Activated CD8-positive, alpha-beta memory T cell treated with anti-CD3 and anti-CD28 coated beads for 1 hour (primary cell): ENCODE data around the gene RNASET2.
"Not testable (repeated sequence)": the region's sequence is repeated elsewhere in the genome, so short reads cannot be mapped to it uniquely, and the experiment has no call there.

ENCODE experiments used
- DNase-seq, 2 donors: peaks; one replicate each; pipeline ENCODE4 v3.0.0-alpha.2; 2020; ENCODE audit warnings: low read depth in 1 of 2; ENCODE audit errors: extremely low read depth in 1 of 2

Gene RNASET2

DNA sequence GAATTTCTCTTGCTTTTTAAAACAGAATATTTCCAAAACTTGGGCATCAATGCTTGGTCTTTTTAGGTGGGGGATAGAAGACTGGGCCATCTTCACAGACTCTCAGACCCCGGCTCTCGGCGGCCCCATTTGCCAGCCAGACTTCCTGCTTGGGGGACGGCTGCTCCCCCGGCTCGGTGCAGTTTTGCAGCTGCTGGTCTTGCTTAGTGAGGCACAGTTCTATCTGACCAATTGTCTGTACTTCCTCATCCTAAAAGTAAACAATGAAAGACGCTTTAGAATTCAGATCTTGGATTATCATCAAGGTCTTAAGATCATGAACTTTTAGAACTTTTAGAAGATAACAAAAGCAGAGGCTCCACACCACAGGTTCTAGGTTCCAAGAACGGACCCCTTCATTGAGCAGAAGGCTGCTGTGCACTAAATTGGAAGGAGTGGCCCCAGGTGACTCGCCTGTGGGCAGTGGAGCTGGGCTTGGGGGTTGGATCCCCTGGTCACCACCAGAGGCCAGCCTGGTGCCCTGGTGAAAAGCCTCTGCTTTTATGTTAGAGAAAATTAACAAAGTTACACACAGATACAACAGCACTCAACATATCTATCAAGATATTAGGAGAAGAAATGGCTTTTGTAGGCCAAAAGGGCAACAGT, 26.7 kb downstream of the RNASET2 start:
- DNase-seq: no peak

DNA sequence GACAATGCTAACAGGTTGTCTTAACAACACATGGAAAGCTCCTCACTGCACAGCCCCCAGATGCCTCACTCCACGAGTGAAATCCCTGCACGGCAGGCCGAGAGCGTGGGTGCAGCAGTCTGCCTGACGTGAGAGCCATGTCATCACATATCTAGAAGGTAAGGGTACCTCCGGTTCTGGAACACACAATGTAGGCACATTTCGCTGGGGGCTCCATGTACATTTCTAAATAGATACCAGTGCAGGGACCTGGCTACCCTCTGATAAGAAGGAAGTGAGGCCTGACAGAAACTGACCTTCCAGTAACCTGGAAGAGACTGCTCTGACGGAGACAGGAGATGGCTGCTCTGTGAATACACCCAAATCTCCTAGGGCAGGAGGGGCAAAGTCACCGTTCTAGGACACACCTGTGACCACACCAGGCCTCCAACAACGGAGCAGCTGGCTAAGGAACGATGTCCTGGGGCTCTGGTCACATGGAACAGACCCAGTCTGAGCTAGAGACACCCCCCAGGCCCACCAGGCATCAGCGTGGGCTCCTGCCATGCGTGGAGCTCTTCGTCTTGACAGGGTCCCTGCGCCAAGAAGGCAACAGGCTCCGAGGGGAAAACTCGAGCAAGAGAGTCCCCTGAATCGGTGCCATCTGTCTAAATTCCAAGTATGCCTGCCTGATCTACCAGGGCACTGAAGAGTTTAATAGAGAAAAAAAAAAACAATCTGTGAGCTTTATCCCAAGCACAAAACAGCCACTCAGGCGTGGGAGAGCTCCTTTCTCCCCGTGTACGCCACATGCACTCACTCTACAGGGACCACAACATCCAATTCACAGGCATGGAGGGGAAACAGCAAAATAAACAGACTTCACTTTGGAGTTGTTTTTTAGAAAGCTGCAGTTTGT, 27.5 kb downstream of the RNASET2 start:
- DNase-seq: no peak

DNA sequence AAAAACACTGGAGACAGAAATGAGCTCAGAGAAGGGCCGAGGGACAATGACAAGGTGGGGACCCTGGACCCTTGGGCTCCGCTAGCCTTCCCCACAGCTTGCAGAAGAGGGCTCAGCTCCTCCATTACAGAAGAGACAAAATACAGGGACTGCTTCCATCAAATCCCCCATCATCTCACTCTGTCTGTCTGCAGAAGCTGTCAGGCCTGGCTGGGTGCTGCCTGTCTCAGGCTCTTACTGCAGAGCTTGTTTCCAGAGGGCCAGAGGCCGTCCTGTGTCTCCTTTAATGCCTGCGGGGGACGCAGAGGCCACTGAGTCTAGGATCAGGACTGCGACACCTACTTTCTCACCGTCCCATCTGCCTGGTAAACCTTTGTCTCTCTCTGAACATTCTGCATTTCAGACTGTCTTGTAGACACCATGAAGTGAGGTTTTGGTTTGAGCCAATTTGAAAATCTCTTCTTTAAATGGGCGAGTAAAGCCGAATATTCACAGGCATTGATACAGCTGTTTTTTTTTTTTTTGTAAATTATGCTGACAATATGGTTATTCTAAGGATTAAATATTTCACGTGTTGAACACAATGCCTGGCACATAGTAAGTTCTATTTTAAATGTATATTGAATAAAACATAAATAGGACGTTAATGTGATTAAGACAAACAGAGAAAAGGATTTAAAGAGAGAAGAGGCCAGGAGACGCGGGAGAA, 28.3 kb downstream of the RNASET2 start:
- no peak for DNase-seq

DNA sequence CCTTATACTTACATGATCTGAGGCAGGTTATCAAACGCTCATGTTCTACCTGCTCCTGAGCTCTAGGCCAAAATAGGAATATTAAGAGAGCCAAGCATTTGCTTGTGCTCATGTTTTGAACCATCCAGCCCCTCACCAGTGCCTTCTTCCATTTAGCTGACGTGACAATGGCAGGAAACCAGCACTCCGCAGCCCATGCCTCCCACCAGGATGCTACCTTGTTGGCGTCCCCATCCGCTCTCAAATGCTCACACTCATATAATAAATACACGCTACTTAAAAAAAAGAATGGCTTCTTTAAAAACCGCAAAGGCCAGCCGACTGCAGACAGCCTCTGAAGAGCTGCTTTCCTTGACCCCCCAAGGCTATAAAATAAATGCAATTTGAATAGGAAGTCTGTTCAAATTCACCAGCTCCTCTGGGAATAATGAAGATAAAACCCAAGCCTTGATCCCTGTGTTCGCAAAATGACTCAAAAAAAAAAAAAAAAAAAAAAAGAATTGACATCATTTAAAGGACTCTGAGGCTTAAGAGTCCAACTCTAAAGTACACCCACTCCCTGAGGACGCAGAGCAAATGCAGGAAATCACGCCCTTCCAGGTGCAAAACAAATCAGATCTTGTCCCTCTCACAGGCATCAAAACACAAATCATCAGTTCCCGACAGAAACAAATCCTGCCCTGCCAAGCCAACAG, 29.0 kb downstream of the RNASET2 start:
- DNase-seq: no peak

DNA sequence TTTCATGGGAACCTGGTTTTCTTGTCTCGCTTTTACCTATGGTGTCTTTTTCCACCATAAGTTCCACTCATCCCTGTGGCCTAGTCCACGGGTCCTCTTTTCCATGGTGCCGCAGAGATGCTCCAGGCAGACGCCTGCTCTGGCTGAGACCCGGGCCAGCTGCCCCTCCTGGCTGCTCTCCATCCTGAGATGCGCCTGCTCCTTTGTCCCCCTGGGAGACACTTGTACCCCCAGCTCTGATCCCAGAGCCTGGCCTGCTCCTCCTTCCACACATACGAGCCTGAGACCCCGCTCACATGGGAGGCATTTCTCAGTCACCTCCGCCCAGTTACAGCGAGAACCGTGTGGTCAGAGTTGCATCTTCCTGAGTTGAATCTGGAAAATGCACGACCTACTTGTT, 29.6 kb downstream of the RNASET2 start:
- no peak for DNase-seq

DNA sequence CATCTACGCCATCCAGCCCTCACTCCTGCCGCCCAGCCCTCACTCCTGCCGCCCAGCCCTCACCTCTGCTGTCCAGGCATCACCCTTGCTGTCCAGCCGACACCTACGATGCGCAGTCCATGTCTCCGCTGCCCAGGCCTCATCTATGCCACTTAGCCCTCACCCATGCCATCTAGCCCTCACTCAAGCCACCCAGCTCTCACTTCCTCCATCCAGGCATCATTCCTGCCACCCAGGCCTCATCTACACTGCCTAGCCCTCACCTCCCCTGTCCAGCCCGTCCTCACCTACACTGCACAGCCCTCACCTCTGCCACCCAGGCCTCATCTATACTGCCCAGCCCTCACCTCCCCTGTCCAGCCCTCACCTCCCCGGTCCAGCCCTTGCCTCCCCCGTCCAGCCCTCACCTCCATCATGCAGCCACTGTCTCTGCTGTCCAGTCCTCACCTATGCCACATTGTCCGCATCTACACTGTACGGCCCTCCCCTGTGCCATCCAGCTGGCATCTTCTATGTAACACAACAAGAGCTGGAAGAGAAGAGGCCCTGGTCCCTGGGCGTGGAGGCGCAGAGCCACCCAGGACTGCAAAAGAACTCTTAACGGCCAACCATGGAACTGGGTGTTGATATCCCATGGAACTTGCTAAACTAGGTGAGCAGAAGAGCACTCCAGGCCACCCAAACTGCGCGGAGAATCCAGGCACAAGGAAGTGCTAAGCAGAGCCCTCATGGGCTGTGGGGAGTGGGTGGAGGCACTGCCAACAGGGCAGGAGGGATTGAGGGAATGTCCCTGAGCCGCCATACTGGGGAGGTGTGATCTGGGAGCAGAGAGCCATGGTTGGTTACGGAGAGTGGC, 31.0 kb downstream of the RNASET2 start:
- DNase-seq: no peak

DNA sequence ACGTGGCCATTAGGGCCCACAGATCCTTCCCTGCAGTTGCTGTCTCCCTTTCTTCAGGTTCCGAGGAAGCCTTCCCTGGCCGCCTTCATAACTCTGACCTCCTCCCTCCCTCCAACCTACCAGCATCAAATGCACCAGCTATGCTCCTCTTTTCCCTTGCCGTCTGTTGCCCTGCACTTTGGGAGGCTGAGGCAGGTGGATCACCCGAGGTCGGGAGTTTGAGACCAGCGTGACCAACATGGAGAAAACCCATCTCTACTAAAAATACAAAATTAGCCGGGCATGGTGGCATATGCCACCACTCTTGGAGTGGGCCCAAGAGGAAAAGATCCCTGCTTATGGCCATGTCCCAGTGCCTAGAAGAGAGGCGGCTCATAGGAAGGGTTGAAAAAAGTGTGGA, 31.8 kb downstream of the RNASET2 start:
- no peak for DNase-seq

DNA sequence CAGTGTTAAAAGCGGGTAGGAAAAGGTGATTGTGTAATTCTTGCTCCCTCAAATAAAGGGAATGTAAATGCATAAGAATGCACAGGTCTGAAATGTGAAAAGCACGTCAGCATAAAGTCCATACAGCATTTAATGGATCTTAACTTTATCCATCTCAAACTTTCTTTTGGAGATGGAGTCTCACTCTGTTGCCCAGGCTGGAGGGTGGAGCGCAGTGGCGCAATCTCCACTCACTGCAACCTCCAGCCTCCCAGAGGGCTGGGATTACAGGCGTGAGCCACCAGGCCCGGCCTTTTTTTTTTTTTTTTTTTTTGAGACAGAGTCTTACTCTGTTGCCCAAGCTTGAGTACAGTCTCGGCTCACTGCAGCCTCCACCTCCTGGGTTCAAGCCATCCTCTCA, 33.4 kb downstream of the RNASET2 start:
- no peak for DNase-seq

DNA sequence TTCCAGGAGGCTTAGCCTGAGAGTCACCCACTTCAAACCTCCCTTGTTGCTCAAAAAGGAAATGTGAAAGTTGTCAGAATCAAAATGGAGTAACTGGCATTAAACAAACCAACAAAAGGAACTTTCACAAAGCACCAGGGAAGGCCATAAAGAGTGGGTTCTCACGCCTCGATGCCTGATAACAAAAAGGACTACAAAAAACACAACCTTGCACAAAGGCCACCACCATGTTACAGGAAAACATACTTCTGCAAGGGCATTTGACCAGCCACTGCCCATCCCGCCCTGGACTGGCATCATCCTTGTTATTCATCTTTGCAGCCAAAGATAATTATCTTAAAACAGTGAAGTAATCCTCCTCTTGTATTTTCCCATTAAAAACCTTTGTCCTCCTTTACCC, 34.8 kb downstream of the RNASET2 start:
- DNase-seq: no peak

DNA sequence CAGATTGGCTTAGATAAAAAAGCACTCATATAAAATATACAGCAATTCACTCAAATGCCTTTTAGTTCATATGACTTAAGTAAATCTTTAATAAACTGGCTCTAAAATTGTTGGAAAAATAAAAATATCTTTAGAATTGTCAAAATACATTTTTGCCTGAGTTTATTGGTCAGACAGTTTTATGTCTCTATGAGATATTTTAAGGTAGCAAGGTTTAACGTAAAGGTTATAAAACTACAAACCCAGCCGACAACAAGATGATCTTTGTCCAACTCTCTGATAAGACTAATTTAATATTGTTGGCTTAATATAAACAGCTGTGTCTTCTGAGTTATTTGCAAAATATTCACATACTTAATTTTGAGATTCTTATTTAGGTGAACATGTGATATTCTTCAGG, 39.5 kb downstream of the RNASET2 start:
- no peak for DNase-seq

DNA sequence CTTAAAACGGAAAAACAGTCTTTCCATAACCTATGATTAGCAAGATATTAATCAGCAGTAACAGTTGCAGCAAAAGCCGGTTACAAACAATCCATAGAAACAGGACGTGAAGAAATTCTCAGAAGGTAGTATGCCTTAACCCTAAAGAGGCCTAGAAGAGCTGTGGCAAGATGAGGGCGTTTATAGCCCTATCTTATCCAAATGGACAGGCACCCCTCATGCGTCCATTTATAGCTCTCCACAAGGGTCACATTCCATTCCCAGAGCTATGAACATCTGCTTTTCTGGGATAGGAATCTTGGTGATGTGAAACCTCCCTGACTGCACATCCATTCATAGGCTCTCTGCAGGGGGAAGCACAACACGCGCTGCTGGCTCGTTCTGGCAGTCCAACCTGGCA, 40.9 kb downstream of the RNASET2 start:
- not testable (repeated sequence) for DNase-seq

DNA sequence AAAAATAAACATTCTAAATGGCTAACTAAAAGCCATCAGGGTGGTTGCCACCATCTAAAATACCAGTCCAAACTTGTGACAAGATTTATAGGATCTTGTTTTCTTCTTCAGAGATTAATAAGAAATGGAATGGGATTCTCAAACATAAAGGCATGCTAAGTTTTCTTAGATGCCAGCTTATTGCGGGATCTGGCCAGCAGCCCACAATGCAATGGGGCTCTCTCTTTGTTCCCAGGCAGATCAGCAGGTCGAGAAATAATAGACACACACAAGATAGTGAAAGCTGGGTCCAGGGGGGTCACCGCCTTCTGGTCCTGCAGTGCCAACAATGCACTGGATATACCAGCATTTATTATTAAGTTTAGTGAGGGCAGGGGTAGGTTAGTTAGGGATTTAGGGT, 41.4 kb downstream of the RNASET2 start:
- DNase-seq: not testable (repeated sequence)

DNA sequence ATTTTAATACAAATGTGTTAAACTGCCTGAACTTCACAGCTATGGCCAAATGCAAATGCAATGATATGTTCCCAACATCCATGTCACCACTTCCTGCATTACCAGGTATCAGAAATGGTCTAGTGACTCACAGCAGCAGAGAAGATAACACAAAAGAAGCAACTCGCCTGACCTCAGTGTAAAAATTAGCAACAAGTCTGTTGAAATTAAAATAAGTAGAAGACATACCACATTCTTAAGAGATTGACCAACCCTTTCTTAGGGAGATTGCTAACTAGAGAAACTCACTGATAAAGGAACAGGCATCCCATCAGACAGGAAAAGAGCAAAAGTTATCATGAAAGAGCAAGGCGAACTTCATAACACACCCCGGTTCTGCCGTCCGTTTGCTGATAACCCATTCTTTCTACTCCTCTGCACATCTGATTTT, 45.1 kb downstream of the RNASET2 start:
- no peak for DNase-seq

DNA sequence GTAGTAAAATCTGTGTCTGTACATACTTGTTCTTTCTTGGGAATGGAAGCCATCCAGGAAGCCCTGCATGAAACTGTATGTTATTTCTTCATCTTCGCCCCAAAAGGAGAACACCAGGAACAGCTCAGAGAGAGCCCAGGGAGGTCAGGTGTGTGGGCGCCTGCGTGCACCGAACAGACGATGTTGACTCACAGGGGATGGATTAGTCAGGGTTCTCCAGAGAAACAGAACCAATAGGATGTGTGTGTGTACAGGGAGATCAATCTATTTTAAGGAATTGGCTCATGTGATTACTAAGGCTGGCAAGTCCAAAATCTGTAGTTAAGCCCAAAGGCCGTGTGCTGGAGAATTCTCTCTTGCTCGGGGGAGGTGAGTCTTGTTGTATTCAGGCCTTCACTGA, 45.7 kb downstream of the RNASET2 start:
- no peak for DNase-seq

DNA sequence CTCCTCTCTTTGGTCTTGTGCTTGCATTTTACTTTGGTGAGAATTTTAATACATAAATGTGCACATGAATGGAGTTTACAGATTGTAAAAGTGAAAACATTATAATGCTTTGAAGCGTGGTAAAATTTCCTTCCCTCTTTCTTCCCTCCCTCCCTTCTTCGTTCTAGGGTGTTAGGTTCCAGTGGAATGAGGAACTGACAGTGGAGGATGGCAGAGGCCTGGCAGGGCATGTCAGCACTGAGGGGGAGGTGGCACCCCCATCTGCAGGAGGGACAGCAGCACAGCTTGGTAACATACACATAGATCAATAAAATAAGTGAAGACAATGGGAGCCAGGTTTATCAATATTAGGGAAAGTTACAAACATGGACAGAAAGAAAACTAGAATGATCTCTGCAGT, 47.5 kb downstream of the RNASET2 start:
- DNase-seq: no peak

DNA sequence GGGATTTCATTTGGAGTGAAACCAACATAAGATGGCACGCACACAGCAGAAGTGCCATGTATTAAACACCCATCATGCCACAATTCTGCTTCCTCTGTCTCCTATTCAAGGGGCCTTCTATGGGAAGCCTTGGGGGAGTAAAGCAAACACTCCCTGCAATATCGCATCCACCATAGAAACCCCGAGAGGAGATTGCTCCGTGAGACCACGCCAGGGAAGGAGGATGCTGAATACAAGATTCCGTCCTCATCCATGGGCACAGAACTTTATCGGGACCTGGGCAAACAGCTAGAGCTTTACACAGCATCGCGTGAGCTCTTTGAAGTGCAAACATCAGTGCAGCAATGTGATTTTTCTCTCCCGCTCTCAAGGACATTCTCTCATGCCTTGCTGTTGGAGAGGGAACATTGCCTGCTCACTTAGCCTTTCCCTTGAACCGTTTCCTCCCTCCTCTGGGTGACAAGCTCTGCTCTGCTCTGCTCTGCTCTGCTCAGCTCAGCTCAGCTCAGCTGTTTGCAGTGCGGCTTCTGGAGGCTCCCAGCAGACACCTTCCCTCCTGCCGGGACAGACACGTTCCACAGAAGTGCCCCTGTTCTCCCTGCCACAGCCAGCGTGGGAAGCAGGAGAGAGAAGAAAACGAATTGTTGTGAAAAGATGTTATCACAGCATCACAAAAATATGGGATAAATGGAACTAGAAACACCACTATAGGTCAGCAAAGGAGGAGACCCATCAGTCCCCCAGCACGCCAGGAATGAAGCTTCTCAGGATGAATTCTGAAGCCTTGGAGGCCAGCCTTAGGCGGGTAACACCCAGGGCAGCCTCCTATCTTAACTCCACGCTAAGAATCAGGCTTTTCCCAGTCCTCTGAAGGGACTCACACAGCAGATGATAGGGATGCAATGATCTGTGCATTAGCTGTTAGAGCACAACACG, 48.2 kb downstream of the RNASET2 start:
- DNase-seq: no peak

DNA sequence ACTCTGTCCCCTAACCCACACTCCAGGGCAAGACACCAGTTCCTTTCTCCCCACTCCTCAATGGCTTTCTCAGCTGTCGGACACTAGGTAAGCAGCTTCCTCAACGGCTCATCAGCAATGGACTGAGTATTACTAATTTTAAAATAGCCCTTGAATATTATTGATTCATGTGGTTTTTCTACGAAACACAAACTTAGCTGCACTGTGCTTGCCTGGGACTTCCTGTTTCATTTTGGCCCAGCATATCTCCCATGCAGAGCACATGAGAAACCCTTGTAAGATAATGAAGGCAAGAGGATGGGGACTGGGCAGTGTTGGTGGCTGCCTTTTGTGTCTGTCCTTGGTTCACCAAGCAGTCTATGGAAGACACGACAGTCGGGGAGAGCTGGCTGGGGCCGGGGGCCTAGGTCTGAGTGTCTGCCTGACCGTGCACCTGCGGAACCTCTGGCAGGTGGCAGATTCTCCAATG, 48.9 kb downstream of the RNASET2 start:
- no peak for DNase-seq

DNA sequence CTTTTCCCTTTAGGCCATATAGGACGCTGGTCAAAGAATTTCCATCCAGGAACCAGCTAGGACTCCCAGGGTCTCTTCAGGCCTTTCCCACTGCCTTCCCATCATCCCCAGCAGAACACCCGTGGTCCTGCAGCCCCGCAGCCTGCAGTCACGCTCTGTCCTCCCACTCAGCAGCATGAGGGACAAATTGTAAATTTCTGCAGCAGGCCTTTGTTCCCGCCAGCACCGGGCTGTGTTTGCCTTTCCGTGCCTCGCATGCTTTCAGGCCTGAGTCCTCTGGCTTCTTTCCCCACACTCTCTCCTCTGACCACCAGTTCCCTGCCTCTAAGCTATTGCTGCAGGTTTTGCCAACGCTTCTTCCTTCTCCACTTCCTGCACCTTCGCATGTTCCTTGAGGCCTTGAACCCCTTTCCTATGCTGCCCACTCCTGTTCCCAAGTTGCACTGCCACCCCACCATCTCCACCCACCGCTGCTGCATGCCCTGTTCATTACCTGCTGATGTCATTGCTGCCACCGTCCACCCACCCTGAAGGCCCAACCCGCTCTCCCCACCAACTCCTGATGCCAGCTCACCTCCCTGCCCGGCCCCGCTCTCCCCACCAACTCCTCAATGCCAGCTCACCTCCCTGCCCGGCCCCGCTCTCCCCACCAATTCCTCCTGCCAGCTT, 49.8 kb downstream of the RNASET2 start:
- no peak for DNase-seq
